ENCODE data around the gene MAPK13.
A peak's percentile ranks its signal among the peaks of the same experiment; 100 is the strongest.

The MAPK13 gene

GRCh38 chr6:36136551-36136950 is 6.2 kb downstream of the MAPK13 start:
- H3K27me3 ChIP-seq (ENCODE audit: insufficient read depth, low read length, poor library complexity, severe bottlenecking), result no peaks in the 10 kb centered on the region
- H3K4me2 ChIP-seq (ENCODE audit: low read depth, low read length, poor library complexity, severe bottlenecking), result no peak overlapping the region
- H3K79me2 ChIP-seq (ENCODE audit: insufficient read depth, low read length), result no peaks in the 10 kb centered on the region
- H3K4me3 ChIP-seq (ENCODE audit: low read length, poor library complexity, severe bottlenecking), result no peak overlapping the region
- no peaks in the 10 kb centered on the region for H3F3A ChIP-seq (ENCODE audit: low read depth)
- H2AFZ ChIP-seq (ENCODE audit: low read length), result no peak overlapping the region
- no peaks in the 10 kb centered on the region for H3K9me2 ChIP-seq (replicated peaks; ENCODE audit: low read depth, low read length)
- H4K20me1 ChIP-seq (ENCODE audit: insufficient read depth, low read length, poor library complexity, severe bottlenecking), result no peaks in the 10 kb centered on the region
- H3K4me1 ChIP-seq (ENCODE audit: insufficient read depth, low read length, poor library complexity, severe bottlenecking), result peaks cover 16% of the 10 kb centered on the region
- H3K9me3 ChIP-seq (ENCODE audit: insufficient read depth, low read depth, low read length), result no peaks in the 10 kb centered on the region
- no peak overlapping the region for H3K9ac ChIP-seq (ENCODE audit: low read depth, low read length, poor library complexity, severe bottlenecking)
- TF ChIP-seq CTCF (conservative IDR thresholded peaks at IDR 0.05; ENCODE audit: low read length) (no peak), EZH2phosphoT487 (IDR thresholded peaks at IDR 0.05; ENCODE audit: borderline replicate concordance) (no peak)
- no peaks in the 10 kb centered on the region for H3K36me3 ChIP-seq (ENCODE audit: insufficient read depth, low read length)

GRCh38 chr6:36138667-36139066 is 8.4 kb downstream of the MAPK13 start:
- Histone ChIP-seq H3K79me2 (ENCODE audit: insufficient read depth, low read length) (no peaks in the 10 kb centered on the region), H3K4me2 (ENCODE audit: low read depth, low read length, poor library complexity, severe bottlenecking) (no peak overlapping the region), H3F3A (ENCODE audit: low read depth) (no peaks in the 10 kb centered on the region), H3K9me2 (replicated peaks; ENCODE audit: low read depth, low read length) (no peaks in the 10 kb centered on the region), H3K27me3 (ENCODE audit: insufficient read depth, low read length, poor library complexity, severe bottlenecking) (no peaks in the 10 kb centered on the region), H4K20me1 (ENCODE audit: insufficient read depth, low read length, poor library complexity, severe bottlenecking) (no peaks in the 10 kb centered on the region), H3K4me3 (ENCODE audit: low read length, poor library complexity, severe bottlenecking) (no peak overlapping the region), H3K4me1 (ENCODE audit: insufficient read depth, low read length, poor library complexity, severe bottlenecking) (peaks cover 13% of the 10 kb centered on the region), H3K36me3 (ENCODE audit: insufficient read depth, low read length) (no peaks in the 10 kb centered on the region), H2AFZ (ENCODE audit: low read length) (no peak overlapping the region), H3K9ac (ENCODE audit: low read depth, low read length, poor library complexity, severe bottlenecking) (no peak overlapping the region), H3K9me3 (ENCODE audit: insufficient read depth, low read depth, low read length) (no peaks in the 10 kb centered on the region)
- TF ChIP-seq EZH2phosphoT487 (IDR thresholded peaks at IDR 0.05; ENCODE audit: borderline replicate concordance), result no peak
- no peak for TF ChIP-seq CTCF (conservative IDR thresholded peaks at IDR 0.05; ENCODE audit: low read length)

- Histone ChIP-seq H3K27me3 (ENCODE audit: insufficient read depth, low read length, poor library complexity, severe bottlenecking) (no peaks in the 10 kb centered on the region), H4K20me1 (ENCODE audit: insufficient read depth, low read length, poor library complexity, severe bottlenecking) (no peaks in the 10 kb centered on the region), H3K36me3 (ENCODE audit: insufficient read depth, low read length) (no peaks in the 10 kb centered on the region), H3K9me3 (ENCODE audit: insufficient read depth, low read depth, low read length) (no peaks in the 10 kb centered on the region), H3K9ac (ENCODE audit: low read depth, low read length, poor library complexity, severe bottlenecking) (no peak overlapping the region), H2AFZ (ENCODE audit: low read length) (no peak overlapping the region), H3K4me3 (ENCODE audit: low read length, poor library complexity, severe bottlenecking) (no peak overlapping the region), H3K4me1 (ENCODE audit: insufficient read depth, low read length, poor library complexity, severe bottlenecking) (peaks cover 13% of the 10 kb centered on the region), H3K79me2 (ENCODE audit: insufficient read depth, low read length) (no peaks in the 10 kb centered on the region), H3F3A (ENCODE audit: low read depth) (no peaks in the 10 kb centered on the region), H3K4me2 (ENCODE audit: low read depth, low read length, poor library complexity, severe bottlenecking) (no peak overlapping the region), H3K9me2 (replicated peaks; ENCODE audit: low read depth, low read length) (no peaks in the 10 kb centered on the region)
- TF ChIP-seq CTCF (conservative IDR thresholded peaks at IDR 0.05; ENCODE audit: low read length) (peak; percentile 68), EZH2phosphoT487 (IDR thresholded peaks at IDR 0.05; ENCODE audit: borderline replicate concordance) (no peak)
Measured at GRCh38 chr6:36139431-36139830, 9.1 kb downstream of the MAPK13 start.
